Upper lobe of left lung (tissue), 4 donors: ENCODE measurements around the gene PRKCA.

Source experiments
- POLR2A ChIP-seq, 4 donors: fragments of 450-650 bp; IDR thresholded peaks; one replicate each; pipeline ENCODE4 v1.5.1; 2016 to 2017; ENCODE audit warnings: antibody characterized with exemption in 4 of 4, mild to moderate bottlenecking in 2 of 4
- POLR2AphosphoS5 ChIP-seq, 2 donors: sonication (generic); formaldehyde crosslinking; IDR thresholded peaks; one replicate each; pipeline ENCODE4 v1.5.1; 2017; ENCODE audit warnings: antibody characterized with exemption in 2 of 2
- TF ChIP-seq, protein P1 (sequence below), 6 experiments: fragments of 450-650 bp in 4 of 6; fragments of 200-600 bp in 2 of 6; sonication (generic) in 2 of 6; IDR thresholded peaks; one replicate each; pipeline ENCODE4 v1.5.1; 2016 to 2019; ENCODE audit warnings: antibody characterized with exemption in 6 of 6

DNA sequence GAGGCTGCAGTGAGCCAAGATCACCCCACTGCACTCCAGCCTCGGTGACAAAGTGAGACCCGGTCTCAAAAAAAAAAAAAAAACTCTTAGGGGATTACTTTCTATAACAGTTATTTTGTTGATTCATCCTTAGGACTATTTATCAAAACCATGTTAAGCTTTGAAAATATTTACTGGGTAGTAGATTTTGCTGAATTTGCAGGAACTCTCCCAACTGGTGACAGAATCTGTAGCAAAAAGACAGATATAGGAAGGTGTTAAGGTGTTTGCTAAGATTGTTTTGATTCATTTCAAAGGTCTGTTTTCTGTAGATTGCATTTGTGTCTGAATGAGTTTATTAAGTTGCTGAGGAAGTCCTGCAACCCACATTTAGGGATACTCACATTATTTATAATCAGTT lies 192.6 kb downstream of the PRKCA start:
- TF ChIP-seq, protein P1, sequence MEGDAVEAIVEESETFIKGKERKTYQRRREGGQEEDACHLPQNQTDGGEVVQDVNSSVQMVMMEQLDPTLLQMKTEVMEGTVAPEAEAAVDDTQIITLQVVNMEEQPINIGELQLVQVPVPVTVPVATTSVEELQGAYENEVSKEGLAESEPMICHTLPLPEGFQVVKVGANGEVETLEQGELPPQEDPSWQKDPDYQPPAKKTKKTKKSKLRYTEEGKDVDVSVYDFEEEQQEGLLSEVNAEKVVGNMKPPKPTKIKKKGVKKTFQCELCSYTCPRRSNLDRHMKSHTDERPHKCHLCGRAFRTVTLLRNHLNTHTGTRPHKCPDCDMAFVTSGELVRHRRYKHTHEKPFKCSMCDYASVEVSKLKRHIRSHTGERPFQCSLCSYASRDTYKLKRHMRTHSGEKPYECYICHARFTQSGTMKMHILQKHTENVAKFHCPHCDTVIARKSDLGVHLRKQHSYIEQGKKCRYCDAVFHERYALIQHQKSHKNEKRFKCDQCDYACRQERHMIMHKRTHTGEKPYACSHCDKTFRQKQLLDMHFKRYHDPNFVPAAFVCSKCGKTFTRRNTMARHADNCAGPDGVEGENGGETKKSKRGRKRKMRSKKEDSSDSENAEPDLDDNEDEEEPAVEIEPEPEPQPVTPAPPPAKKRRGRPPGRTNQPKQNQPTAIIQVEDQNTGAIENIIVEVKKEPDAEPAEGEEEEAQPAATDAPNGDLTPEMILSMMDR (IDR thresholded peaks at IDR 0.05): no peak
- TF ChIP-seq POLR2A (IDR thresholded peaks at IDR 0.05) (no peak), POLR2AphosphoS5 (IDR thresholded peaks at IDR 0.05) (no peak)
